Kidney capillary endothelial cell (primary cell): ENCODE data around the gene HK1.
"Not testable (repeated sequence)": the region's sequence is repeated elsewhere in the genome, so short reads cannot be mapped to it uniquely, and the experiment has no call there.

ENCODE experiments used
- DNase-seq: peaks from one replicate; pipeline ENCODE4 v3.0.0-alpha.2; 2018; ENCODE audit warnings: low spot score

Gene HK1

GRCh38 chr10:69425041-69425440 is 146.7 kb downstream of the HK1 start:
- no peak for DNase-seq

GRCh38 chr10:69425511-69426298 is 147.4 kb downstream of the HK1 start:
- DNase-seq, result no peak

GRCh38 chr10:69426376-69426727 is 148.1 kb downstream of the HK1 start:
- DNase-seq, result no peak

GRCh38 chr10:69428165-69428564 is 149.9 kb downstream of the HK1 start:
- DNase-seq, result no peak

GRCh38 chr10:69434169-69434568 is 155.9 kb downstream of the HK1 start:
- DNase-seq, result no peak

- DNase-seq, result no peak
Observed at GRCh38 chr10:69434926-69435325, 156.6 kb downstream of the HK1 start.

GRCh38 chr10:69435966-69436520 is 157.7 kb downstream of the HK1 start:
- no peak for DNase-seq

- no peak for DNase-seq
Observed at GRCh38 chr10:69437321-69438259, 159.3 kb downstream of the HK1 start.

- peak; percentile 83 for DNase-seq
Observed at GRCh38 chr10:69438536-69439349, 160.4 kb downstream of the HK1 start.

- DNase-seq, result no peak
Observed at GRCh38 chr10:69439350-69439739, 161.0 kb downstream of the HK1 start.

GRCh38 chr10:69439813-69440506 is 161.7 kb downstream of the HK1 start:
- DNase-seq, result no peak

- DNase-seq, result no peak
Observed at GRCh38 chr10:69443354-69443753, 165.1 kb downstream of the HK1 start.

- no peak for DNase-seq
Observed at GRCh38 chr10:69445041-69445440, 166.7 kb downstream of the HK1 start.

- DNase-seq, result no peak
Observed at GRCh38 chr10:69446229-69446628, 167.9 kb downstream of the HK1 start.

GRCh38 chr10:69446650-69447151 is 168.4 kb downstream of the HK1 start:
- DNase-seq, result peak; percentile 97

GRCh38 chr10:69449841-69450240 is 171.5 kb downstream of the HK1 start:
- peak; percentile 93 for DNase-seq

- DNase-seq, result not testable (repeated sequence)
Observed at GRCh38 chr10:69450395-69450794, 172.1 kb downstream of the HK1 start.

GRCh38 chr10:69451209-69451783 is 173.0 kb downstream of the HK1 start, which contains the start of gene TSPAN15:
Gene TSPAN15, plus strand, starts transcription at chr10:69451465. Its CDS starts 130 bp downstream, at chr10:69451595.
- DNase-seq, result peak; percentile 85
